T-helper 1 cell treated with Interleukin-12 subunit alpha and Interleukin-12 subunit beta and Interleukin-4 antibody, amounts not matched to agents 30 μg/mL and 1 μg/mL, for 36 hours (primary cell): ENCODE measurements around the gene SH3D19.

Experiments
- H3K27ac Mint-ChIP-seq: one replicate; pipeline ENCODE4 v1.8.0; 2021; ENCODE audit warnings: mild to moderate bottlenecking, mixed read lengths
- H3K27me3 Mint-ChIP-seq: one replicate; pipeline ENCODE4 v1.8.0; 2021; ENCODE audit warnings: low read depth, mixed read lengths
- H3K36me3 Mint-ChIP-seq: one replicate; pipeline ENCODE4 v1.8.0; 2021; ENCODE audit warnings: low read depth, mixed read lengths
- H3K4me1 Mint-ChIP-seq: one replicate; pipeline ENCODE4 v1.8.0; 2021; ENCODE audit warnings: low read depth, mixed read lengths
- H3K4me3 Mint-ChIP-seq: one replicate; pipeline ENCODE4 v1.8.0; 2021; ENCODE audit warnings: mild to moderate bottlenecking, moderate library complexity, mixed read lengths
- H3K9me3 Mint-ChIP-seq: one replicate; pipeline ENCODE4 v1.8.0; 2021; ENCODE audit warnings: mixed read lengths

The SH3D19 gene

DNA sequence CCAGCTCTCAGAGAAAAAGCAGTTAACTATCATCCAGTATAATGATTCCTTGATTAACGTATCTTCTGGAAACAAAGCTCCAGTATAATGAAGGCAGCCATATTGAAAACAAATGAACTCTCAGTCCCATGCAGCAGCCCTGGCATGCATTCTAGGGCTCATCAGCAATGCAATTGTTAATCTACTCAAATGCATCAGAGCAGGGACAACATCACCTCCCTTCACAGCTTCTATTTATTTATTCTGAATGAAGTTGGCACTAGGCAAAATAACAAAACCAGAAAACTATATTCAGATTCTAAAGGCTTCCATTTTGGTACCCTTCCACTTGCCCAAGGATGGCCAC, 11.4 kb downstream of the SH3D19 start:
- no peaks in the 10 kb centered on the region for H3K4me1 Mint-ChIP-seq
- H3K27ac Mint-ChIP-seq = no peak overlapping the region
- H3K4me3 Mint-ChIP-seq = no peak overlapping the region
- H3K9me3 Mint-ChIP-seq = no peaks in the 10 kb centered on the region
- no peaks in the 10 kb centered on the region for H3K27me3 Mint-ChIP-seq
- no peaks in the 10 kb centered on the region for H3K36me3 Mint-ChIP-seq

DNA sequence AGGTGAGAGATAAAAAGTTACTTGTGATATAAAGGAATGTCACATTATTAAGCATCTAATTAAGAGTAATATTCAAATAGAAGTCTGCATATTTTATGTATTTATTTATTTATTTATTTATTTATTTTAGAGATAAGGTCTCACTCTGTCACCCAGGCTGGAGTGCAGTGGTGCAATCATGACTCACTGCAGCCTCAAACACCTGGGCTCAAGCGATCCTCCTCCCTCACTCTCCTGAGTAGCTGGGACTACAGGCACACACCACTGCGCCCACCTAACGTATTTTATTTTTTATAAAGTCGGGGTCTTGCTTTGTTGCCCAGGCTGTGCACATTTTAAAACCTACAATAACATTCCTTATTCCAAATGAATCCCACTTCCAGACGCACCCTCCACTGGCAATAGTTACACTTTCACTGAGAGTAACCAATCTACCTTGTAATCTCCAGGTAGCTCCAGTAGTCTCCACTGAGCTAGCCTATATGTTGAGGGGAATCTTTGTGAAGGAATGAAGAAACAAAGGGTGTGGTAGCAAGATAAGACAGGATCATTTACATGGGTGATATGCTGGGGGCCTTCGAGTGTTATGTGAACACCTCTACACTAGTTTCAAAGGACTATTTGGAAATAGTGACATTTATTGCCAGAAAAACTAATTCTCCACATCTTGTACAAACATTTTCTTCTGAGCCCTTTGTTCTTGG, 11.9 kb downstream of the SH3D19 start:
- H3K27ac Mint-ChIP-seq = no peak overlapping the region
- H3K4me3 Mint-ChIP-seq = no peak overlapping the region
- H3K36me3 Mint-ChIP-seq = no peaks in the 10 kb centered on the region
- no peaks in the 10 kb centered on the region for H3K4me1 Mint-ChIP-seq
- H3K9me3 Mint-ChIP-seq = no peaks in the 10 kb centered on the region
- H3K27me3 Mint-ChIP-seq = no peaks in the 10 kb centered on the region

DNA sequence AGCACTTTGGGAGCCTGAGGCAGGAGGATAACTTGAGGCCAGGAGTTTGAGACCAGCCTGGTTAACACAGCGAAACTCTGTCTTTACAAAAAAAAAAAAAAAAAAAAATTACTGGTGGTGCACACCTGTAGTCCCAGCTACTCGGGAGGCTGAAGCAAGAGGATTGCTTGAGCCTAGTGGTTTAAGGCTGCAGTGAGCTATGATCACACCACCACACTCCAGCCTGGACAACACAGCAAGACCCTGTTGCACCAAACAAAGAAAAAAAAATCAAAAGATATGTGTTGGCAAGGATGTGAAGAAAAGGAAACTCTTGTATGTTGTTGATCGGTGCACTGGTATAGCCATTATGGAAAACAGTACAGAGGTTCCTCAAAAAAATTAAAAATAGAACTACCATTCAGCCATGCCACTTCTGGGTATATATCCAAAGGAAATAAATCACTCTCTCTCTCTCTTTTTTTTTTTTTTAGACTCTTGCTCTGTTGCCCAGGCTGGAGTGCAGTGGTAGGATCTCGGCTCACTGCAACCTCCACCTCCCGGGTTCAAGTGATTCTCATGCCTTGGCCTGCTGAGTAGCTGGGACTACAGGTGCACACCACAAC, 15.2 kb downstream of the SH3D19 start:
- H3K27me3 Mint-ChIP-seq = no peaks in the 10 kb centered on the region
- H3K4me3 Mint-ChIP-seq = no peak overlapping the region
- no peaks in the 10 kb centered on the region for H3K4me1 Mint-ChIP-seq

DNA sequence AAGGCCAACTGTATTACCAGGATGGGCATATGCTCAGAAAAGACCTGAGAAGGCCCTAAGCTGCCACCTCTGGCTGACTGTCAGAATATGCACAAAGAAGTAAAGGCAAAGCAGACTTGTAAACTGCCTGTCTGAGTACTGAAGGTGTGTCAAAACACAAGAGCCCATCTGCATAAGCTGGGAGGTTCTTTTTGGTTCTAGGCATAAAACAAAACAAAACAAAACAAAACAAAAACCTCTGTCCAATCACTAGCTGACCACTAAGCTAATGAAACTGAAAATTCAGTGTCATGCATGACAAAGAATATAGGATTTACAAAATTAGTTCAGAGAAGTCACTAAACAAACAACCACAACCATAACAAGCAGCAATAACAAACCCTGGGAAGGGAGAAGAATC, 20.6 kb downstream of the SH3D19 start:
- no peaks in the 10 kb centered on the region for H3K9me3 Mint-ChIP-seq
- no peak overlapping the region for H3K27ac Mint-ChIP-seq
- no peaks in the 10 kb centered on the region for H3K27me3 Mint-ChIP-seq

More for the DNA sequence above, 15.2 kb downstream of the SH3D19 start:
- H3K36me3 Mint-ChIP-seq = no peaks in the 10 kb centered on the region
- no peaks in the 10 kb centered on the region for H3K9me3 Mint-ChIP-seq
- no peak overlapping the region for H3K27ac Mint-ChIP-seq

DNA sequence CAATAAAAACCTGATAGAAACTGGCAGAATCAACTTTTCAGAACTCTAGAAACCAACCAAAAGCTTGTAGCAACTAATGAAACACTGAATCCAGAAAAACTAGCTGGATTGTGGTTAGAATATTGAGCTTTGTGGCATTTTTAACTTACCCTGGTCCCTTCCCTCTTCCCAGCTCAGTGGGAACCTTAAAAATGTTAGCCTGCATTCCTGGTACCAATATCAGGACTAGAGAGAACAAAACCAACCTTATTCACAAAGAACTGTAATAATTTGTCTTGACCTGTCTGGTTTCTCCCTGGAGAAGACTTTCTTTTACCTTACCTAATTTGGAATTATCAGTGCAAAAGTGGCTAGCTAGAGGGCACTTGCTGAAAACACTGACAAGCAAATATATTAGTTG, 21.2 kb downstream of the SH3D19 start:
- no peak overlapping the region for H3K4me3 Mint-ChIP-seq
- H3K4me1 Mint-ChIP-seq = no peaks in the 10 kb centered on the region
- H3K27me3 Mint-ChIP-seq = no peaks in the 10 kb centered on the region
- no peak overlapping the region for H3K27ac Mint-ChIP-seq
- no peaks in the 10 kb centered on the region for H3K9me3 Mint-ChIP-seq
- H3K36me3 Mint-ChIP-seq = no peaks in the 10 kb centered on the region

More for the DNA sequence above, 20.6 kb downstream of the SH3D19 start:
- Mint-ChIP-seq H3K4me1 (no peaks in the 10 kb centered on the region), H3K36me3 (no peaks in the 10 kb centered on the region), H3K4me3 (no peak overlapping the region)

DNA sequence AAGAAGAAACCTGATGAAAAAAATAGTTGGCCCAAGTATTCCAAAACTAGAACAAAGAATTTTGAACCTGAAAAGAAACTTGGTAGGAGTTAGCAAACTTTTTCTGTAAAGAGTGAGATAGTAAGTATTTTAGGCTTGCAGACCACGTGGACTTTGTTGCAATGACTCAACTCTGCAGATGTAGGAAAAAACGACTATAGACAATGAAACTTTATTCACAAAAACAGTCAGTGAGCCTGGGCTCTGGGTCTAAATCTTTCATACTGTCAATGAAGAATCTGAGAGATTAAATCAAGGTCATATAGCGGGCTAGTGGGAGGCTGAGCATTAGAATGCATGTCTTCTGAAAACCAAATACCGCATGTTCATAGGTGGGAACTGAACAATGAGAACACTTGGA, 23.0 kb downstream of the SH3D19 start:
- Mint-ChIP-seq H3K27ac (no peak overlapping the region), H3K4me3 (no peak overlapping the region), H3K27me3 (no peaks in the 10 kb centered on the region), H3K36me3 (no peaks in the 10 kb centered on the region), H3K4me1 (no peaks in the 10 kb centered on the region), H3K9me3 (no peaks in the 10 kb centered on the region)

DNA sequence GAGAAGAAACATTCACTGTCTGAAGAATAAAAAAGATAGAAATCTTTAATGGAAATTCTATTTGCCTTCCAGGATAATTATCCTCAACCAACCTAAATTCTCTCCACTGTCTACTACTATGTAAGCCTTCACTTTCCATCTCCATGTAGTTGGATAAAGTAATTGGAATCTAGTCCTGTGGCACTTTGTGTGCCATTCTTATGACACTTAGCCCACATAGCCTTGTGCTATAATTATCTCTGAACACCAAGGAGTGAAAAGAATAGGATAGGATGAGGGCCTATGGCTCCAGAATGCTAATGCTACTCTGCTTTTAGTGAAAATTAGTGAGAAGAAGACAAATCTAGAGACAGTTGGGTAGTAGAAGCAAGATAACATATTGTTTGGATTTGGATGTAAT, 28.2 kb downstream of the SH3D19 start:
- no peaks in the 10 kb centered on the region for H3K4me1 Mint-ChIP-seq
- H3K4me3 Mint-ChIP-seq = no peak overlapping the region

DNA sequence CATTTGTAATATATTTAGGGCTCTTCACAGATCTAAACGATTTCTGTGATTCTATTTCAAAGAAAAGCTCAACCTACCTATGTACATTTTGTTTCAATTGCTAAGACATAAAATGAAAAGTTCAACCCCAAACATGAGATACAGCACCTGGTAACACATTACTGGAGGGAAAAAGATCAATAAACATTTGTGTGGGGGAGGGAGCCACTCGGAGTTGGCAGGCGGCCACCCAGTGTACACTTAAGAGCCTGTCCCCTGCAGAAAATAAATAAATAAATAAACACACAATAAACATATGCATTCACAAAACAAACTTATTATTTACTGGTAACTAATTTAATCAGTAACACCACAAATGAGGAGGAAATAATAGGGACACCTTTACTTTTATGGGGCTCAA, 29.2 kb downstream of the SH3D19 start:
- Mint-ChIP-seq H3K27me3 (no peaks in the 10 kb centered on the region), H3K4me3 (no peak overlapping the region), H3K9me3 (no peaks in the 10 kb centered on the region), H3K36me3 (no peaks in the 10 kb centered on the region), H3K4me1 (no peaks in the 10 kb centered on the region), H3K27ac (no peak overlapping the region)

More for the DNA sequence above, 28.2 kb downstream of the SH3D19 start:
- H3K9me3 Mint-ChIP-seq = no peaks in the 10 kb centered on the region
- H3K27me3 Mint-ChIP-seq = no peaks in the 10 kb centered on the region
- H3K36me3 Mint-ChIP-seq = no peaks in the 10 kb centered on the region
- no peak overlapping the region for H3K27ac Mint-ChIP-seq

DNA sequence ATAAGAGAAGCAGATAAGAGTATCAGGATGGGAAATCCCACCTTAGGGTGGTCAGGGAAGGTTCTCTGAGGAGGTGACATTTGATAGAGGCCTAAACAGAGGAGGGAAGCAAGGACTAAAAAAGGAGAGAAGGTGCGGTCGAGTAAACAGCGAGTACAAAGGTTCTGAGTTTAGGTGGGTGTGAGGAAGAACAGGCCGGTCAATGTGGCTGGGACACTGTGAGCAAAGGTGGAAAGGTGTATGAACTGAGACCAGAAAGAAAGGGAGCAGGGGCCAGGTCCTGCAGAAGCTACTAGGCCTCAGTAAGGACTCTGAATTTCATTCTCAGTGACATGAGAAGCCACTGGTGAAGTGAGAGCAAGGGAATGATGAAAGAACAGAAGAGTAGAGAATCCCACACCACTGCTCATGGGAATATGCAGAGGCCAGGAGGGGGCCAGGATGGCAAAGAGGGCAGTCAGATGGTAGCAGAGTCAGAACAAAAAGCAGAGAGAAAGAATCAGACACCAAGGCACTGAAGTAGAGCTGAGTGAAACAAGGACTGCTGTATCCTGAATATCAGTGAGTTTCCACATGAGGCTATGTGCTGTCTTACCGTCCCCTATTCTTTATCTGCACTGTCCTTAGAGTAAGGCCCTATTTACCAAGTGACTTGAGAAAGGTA, 30.4 kb downstream of the SH3D19 start:
- Mint-ChIP-seq H3K27me3 (no peaks in the 10 kb centered on the region), H3K4me1 (no peaks in the 10 kb centered on the region), H3K36me3 (no peaks in the 10 kb centered on the region), H3K4me3 (no peak overlapping the region), H3K9me3 (no peaks in the 10 kb centered on the region), H3K27ac (no peak overlapping the region)

DNA sequence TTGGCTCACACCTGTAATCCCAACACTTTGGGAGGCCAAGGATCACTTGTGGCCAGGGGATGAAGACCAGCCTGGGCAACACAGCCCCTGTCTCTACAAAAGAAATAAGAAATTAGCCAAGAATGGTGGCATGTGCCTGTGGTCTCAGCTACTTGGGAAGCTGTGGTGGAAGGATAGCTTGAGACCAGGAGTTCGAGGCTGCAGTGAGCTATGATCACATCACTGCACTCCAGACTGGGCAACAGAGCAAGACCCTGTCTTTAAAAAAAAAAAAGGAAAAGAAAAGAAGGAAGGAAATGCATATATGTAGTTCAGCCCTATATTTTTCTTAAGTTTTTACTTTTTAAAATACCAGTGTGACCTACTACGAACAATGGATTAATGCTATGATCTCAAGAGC, 33.4 kb downstream of the SH3D19 start:
- Mint-ChIP-seq H3K9me3 (no peaks in the 10 kb centered on the region), H3K4me3 (no peak overlapping the region), H3K27ac (no peak overlapping the region), H3K4me1 (no peaks in the 10 kb centered on the region), H3K27me3 (no peaks in the 10 kb centered on the region), H3K36me3 (no peaks in the 10 kb centered on the region)

DNA sequence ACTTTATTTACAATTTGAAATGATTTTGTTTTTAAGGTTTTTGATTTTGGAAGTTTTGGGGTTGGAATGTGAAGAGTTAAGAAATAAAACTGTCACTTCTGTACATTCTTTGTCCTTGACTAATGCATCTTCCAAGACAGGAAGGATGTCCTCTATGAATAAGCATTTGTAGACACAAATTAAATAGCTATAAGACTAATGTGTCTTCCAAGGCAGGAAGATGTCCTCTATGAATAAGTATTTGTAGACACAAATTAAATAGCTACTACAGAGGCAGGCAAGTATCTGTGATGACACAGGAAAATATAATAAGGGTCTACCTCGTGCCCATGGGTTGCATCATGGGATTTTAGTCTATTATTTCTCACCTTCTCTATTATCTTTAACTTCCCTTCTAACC, 33.9 kb downstream of the SH3D19 start:
- Mint-ChIP-seq H3K4me1 (no peaks in the 10 kb centered on the region), H3K27me3 (no peaks in the 10 kb centered on the region), H3K4me3 (no peak overlapping the region), H3K27ac (no peak overlapping the region), H3K36me3 (no peaks in the 10 kb centered on the region), H3K9me3 (no peaks in the 10 kb centered on the region)

DNA sequence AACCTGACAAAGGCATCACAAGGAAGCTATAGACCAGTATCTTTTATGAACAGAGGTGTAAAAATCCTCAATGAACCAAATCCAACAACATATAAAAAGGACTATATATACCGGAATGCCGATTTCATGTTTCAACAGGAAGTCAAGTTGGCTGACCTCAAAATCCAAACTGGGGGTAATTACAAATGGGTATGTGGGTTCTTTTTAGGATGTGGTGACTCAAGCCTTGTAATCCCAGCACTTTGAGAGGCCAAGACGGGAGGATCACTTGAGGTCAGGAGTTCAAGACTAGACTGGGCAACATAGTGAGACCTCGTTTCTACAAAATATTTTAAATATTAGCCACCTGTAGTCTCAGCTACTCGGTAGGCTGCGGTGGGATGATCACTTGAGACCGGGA, 38.0 kb downstream of the SH3D19 start:
- H3K4me1 Mint-ChIP-seq = no peaks in the 10 kb centered on the region
- H3K36me3 Mint-ChIP-seq = no peaks in the 10 kb centered on the region
- H3K27me3 Mint-ChIP-seq = no peaks in the 10 kb centered on the region
- no peaks in the 10 kb centered on the region for H3K9me3 Mint-ChIP-seq
- H3K27ac Mint-ChIP-seq = no peak overlapping the region
- no peak overlapping the region for H3K4me3 Mint-ChIP-seq

DNA sequence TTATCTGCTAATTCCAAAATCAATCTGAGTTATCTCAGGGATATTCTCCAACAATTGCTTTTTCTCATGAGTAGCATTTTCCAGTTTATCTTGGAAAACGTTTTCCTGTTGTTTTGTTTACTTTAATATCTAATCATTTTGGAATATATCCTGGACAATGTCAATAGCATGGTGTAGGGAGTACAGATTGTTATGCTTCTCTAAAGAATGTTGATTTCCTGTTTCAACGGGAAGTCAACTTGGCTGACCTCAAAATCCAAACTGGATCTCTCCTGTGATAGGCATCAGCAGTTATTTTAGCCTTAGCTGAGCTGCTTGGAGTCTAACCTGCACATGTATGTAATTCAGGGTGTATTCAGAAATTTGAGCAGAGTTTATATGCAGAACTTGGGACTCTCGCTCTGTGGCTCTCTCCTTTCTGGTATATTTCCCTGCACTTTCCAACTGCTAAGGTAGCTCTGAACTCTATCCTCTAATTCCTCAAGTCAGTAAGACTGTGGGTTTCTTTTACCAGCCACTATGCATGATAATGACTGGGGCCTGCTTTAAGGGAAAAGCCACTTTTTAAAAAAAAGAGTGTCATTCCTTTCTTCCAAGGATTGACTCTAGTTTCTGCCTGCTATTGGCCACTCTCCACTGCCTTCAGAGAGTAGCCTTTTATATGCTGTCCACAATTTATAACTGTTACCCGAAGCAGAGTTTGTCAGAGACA, 40.7 kb downstream of the SH3D19 start:
- no peaks in the 10 kb centered on the region for H3K4me1 Mint-ChIP-seq
- no peak overlapping the region for H3K27ac Mint-ChIP-seq
- peaks cover 3% of the 10 kb centered on the region for H3K27me3 Mint-ChIP-seq
- no peak overlapping the region for H3K4me3 Mint-ChIP-seq
- no peaks in the 10 kb centered on the region for H3K36me3 Mint-ChIP-seq
- no peaks in the 10 kb centered on the region for H3K9me3 Mint-ChIP-seq

DNA sequence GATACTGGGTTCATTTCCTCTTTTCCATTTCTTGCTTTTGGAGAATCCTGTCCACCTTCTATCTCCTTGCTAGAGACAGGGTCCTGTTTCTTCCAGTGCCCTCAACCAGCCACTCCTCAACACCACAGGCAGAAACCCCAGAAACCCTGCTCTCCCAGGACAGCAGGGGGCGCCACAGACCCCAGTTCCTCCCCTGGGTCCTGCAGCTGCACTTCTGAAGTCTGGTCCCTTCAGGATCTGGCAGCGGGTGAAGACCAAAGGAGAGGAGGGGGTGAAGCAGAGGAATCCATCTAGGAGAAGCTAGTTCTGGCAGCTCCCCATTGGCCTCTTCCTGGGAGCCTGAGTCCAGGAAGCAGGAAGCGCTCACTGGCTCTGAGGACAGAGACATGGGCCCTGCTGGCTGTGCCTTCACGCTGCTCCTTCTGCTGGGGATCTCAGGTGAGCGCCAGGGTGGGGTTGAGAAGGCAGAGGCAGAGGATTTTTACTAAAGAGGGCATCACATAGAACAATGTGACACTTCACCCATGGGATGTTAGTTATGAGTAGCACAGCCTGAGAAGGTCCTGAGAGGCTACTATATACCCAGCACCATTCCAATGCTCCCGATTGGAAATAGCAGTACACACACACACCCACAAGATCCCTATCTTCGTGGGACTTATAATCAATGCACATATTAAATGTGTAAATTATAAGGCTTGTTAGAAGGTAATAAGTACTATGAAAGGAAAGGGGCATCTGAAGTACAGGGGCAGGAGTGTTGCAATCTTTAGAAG, 48.4 kb downstream of the SH3D19 start, which contains the start of gene PRSS48:
TSS of gene PRSS48 (plus strand) at position 375 of the 776 bp plus-strand sequence. CDS start at position 387, 12 bp downstream.
- no peak within 1 kb of the TSS for H3K27ac Mint-ChIP-seq
- no peaks in the 10 kb centered on the region for H3K4me1 Mint-ChIP-seq
- no peak within 1 kb of the TSS for H3K4me3 Mint-ChIP-seq
- no peaks in the 10 kb centered on the region for H3K9me3 Mint-ChIP-seq
- H3K27me3 Mint-ChIP-seq = peaks cover 3% of the 10 kb centered on the region
- no peaks in the 10 kb centered on the region for H3K36me3 Mint-ChIP-seq
